Endothelial cell of umbilical vein (primary cell): ENCODE results near the gene CYREN.

Experiments
- EZH2 ChIP-seq: IDR thresholded peaks from 2 replicates; pipeline ENCODE4 v1.6.1; 2012; ENCODE audit warnings: borderline replicate concordance, low read depth, mild to moderate bottlenecking, moderate library complexity, low read length, inconsistent platforms; ENCODE audit not compliant: severe bottlenecking
- FOS ChIP-seq: IDR thresholded peaks from 2 replicates; pipeline ENCODE4 v1.6.1; 2011; ENCODE audit warnings: mild to moderate bottlenecking, low read length, moderate library complexity, borderline replicate concordance; ENCODE audit not compliant: insufficient read depth
- GATA2 ChIP-seq: IDR thresholded peaks from 2 replicates; pipeline ENCODE4 v1.7.0; 2011; ENCODE audit warnings: low read depth, mild to moderate bottlenecking, moderate library complexity, mixed read lengths, low read length; ENCODE audit not compliant: insufficient read length, insufficient read depth
- JUN ChIP-seq: IDR thresholded peaks from 2 replicates; pipeline ENCODE4 v1.6.1; 2011; ENCODE audit warnings: borderline replicate concordance, low read depth; ENCODE audit not compliant: insufficient read length, insufficient read depth
- MYC ChIP-seq: IDR thresholded peaks from one replicate; pipeline ENCODE4 v1.6.1; 2011; ENCODE audit warnings: mild to moderate bottlenecking, low read depth, low read length
- POLR2A ChIP-seq: IDR thresholded peaks from 2 replicates; pipeline ENCODE4 v1.6.1; 2012; ENCODE audit warnings: low read depth, mild to moderate bottlenecking, control low read depth, low read length
- POLR2AphosphoS5 ChIP-seq: IDR thresholded peaks from 2 replicates; pipeline ENCODE4 v1.6.1; 2012; ENCODE audit warnings: low read depth, mild to moderate bottlenecking, control low read depth, low read length, moderate library complexity; ENCODE audit not compliant: insufficient read depth
- TF ChIP-seq, protein P1 (sequence below), 2 donors: IDR thresholded peaks; 1 replicate in 1 of 2; 2 replicates in 1 of 2; pipeline ENCODE4 v1.5.1; 2011; ENCODE audit warnings: low read length in 2 of 2, mild to moderate bottlenecking in 2 of 2, moderate library complexity in 2 of 2, control low read depth in 1 of 2, inconsistent platforms in 1 of 2, low read depth in 1 of 2; ENCODE audit not compliant: insufficient read depth in 1 of 2; ENCODE audit errors: extremely low read depth in 1 of 2
- TF ChIP-seq, protein P2 (sequence below): IDR thresholded peaks from 2 replicates; pipeline ENCODE4 v1.6.1; 2011; ENCODE audit not compliant: insufficient read depth, insufficient read length

- TF ChIP-seq POLR2A, result no peak
- TF ChIP-seq, protein P1, sequence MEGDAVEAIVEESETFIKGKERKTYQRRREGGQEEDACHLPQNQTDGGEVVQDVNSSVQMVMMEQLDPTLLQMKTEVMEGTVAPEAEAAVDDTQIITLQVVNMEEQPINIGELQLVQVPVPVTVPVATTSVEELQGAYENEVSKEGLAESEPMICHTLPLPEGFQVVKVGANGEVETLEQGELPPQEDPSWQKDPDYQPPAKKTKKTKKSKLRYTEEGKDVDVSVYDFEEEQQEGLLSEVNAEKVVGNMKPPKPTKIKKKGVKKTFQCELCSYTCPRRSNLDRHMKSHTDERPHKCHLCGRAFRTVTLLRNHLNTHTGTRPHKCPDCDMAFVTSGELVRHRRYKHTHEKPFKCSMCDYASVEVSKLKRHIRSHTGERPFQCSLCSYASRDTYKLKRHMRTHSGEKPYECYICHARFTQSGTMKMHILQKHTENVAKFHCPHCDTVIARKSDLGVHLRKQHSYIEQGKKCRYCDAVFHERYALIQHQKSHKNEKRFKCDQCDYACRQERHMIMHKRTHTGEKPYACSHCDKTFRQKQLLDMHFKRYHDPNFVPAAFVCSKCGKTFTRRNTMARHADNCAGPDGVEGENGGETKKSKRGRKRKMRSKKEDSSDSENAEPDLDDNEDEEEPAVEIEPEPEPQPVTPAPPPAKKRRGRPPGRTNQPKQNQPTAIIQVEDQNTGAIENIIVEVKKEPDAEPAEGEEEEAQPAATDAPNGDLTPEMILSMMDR (IDR thresholded peaks at IDR 0.05; ENCODE audit: extremely low read depth in 1 of 2, insufficient read depth in 1 of 2, low read depth in 1 of 2, low read length in 2 of 2), result no peak
- TF ChIP-seq, protein P2, sequence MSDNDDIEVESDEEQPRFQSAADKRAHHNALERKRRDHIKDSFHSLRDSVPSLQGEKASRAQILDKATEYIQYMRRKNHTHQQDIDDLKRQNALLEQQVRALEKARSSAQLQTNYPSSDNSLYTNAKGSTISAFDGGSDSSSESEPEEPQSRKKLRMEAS, result no peak
- TF ChIP-seq MYC, result no peak
- TF ChIP-seq EZH2, result no peak
- TF ChIP-seq POLR2AphosphoS5, result no peak
- no peak for TF ChIP-seq JUN
- no peak for TF ChIP-seq FOS
- TF ChIP-seq GATA2, result no peak
Measured at GRCh38 chr7:135147341-135147898, 23.1 kb downstream of the CYREN start.
